Activated CD4-positive, alpha-beta memory T cell treated with anti-CD3 and anti-CD28 coated beads for 36 hours (primary cell): ENCODE data around the gene LRRC8D. TPM values are rescaled to one million over a fixed set of nuclear protein-coding genes. Genes with fewer than 3 reads are reported as not detected.

ENCODE experiments used
- CTCF ChIA-PET: fragments of 350-600 bp; sonication (Branson Sonifier 250); formaldehyde crosslinking; loops from one replicate; lab custom pipeline; 2021; ENCODE audit warnings: antibody characterized with exemption, inconsistent platforms; lab: Charles Lee
- POLR2A ChIA-PET: fragments of 350-600 bp; sonication (Branson Sonifier 250); formaldehyde crosslinking; loops from one replicate; lab custom pipeline; 2021; ENCODE audit warnings: antibody characterized with exemption; lab: Charles Lee
- DNase-seq: peaks from one replicate; pipeline ENCODE4 v3.0.0-alpha.2; 2020
- H3K27ac Mint-ChIP-seq: one replicate; pipeline ENCODE4 v1.8.0; 2021; ENCODE audit warnings: mixed read lengths
- H3K27me3 Mint-ChIP-seq: one replicate; pipeline ENCODE4 v1.8.0; 2021; ENCODE audit warnings: mixed read lengths
- H3K36me3 Mint-ChIP-seq: one replicate; pipeline ENCODE4 v1.8.0; 2021; ENCODE audit warnings: mixed read lengths
- H3K4me1 Mint-ChIP-seq: one replicate; pipeline ENCODE4 v1.8.0; 2021; ENCODE audit warnings: low read depth, mixed read lengths
- H3K4me3 Mint-ChIP-seq: one replicate; pipeline ENCODE4 v1.8.0; 2021; ENCODE audit warnings: mild to moderate bottlenecking, mixed read lengths
- H3K9me3 Mint-ChIP-seq: one replicate; pipeline ENCODE4 v1.8.0; 2021; ENCODE audit warnings: mixed read lengths
- intact Hi-C: fragments of 100-400 bp; cut with micrococcal nuclease; formaldehyde crosslinking; loops from one replicate; pipeline ENCODE4 v1.15.1; 2023
- total RNA-seq, 2 experiments: library from RNA; stranded (reverse); gene quantifications; one replicate each; pipeline ENCODE4 v1.2.3, GENCODE V29; 2021

Gene LRRC8D
- total RNA-seq, 2 experiments from 2014 or later: 17.7 to 19.4 TPM

GRCh38 chr1:89854140-89854539 lies 33.3 kb downstream of the LRRC8D start:
- POLR2A ChIA-PET: interaction anchor here (0.5 to 0.6 kb wide), 2 partner anchors 11 to 1168 kb away, joined by 3 read pairs; no protein-coding TSS in a partner anchor
- Mint-ChIP-seq H3K36me3 (peaks cover 4% of the 10 kb centered on the region), H3K4me3 (no peak overlapping the region), H3K4me1 (peaks cover 23% of the 10 kb centered on the region), H3K27me3 (no peaks in the 10 kb centered on the region), H3K27ac (no peak overlapping the region), H3K9me3 (no peaks in the 10 kb centered on the region)
- CTCF ChIA-PET: interaction anchor here (1.0 kb wide), 2 partner anchors 11 to 91 kb away, joined by 3 to 6 read pairs; no protein-coding TSS in a partner anchor
- intact Hi-C loops: no loop called here
- no peak for DNase-seq

DNA sequence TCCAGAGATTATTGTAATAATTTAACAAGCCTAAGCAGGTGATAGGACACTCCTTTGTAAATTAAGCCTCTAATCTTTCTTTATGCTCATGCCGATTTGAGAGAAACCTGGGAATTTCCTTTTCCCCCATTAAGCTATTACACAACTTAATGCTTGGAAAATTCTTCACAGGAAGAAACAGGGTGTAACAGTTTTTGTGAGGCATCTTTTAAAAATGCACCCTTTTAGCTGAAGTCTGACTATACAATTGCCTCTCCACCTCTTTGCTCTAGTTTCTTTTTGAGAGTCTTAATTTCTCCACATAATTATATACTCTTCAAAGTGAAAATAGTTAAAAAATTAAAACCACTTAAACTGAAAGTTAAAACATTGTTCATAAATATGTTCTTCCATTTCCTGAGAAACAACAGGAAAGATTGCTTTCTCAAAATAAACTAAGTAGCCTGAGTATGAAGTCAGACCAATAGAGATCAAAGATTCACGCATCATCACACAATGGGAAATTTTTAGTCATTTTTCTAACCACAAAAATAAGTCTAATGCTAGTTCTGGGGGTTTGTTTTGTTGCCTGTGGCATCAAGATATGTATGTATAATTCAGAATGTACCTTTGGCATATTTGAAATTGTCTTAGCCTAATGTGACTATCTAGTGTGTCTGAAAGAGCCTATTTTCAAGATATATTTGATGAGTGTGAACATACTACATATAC lies 34.7 kb downstream of the LRRC8D start:
- Mint-ChIP-seq H3K27me3 (no peaks in the 10 kb centered on the region), H3K4me3 (no peak overlapping the region), H3K27ac (no peak overlapping the region), H3K9me3 (no peaks in the 10 kb centered on the region), H3K4me1 (peaks cover 18% of the 10 kb centered on the region), H3K36me3 (peaks cover 2% of the 10 kb centered on the region)
- no peak for DNase-seq
- intact Hi-C loops: loop anchor here (1.0 to 5.0 kb wide), 7 partner anchors 9 to 253 kb away; no protein-coding TSS in a partner anchor
- ChIA-PET CTCF (interaction anchor here (0.9 to 1.8 kb wide), 3 partner anchors 12 to 146 kb away, joined by 3 to 9 read pairs (median 3); no protein-coding TSS in a partner anchor), POLR2A (interaction anchor here (0.7 kb wide), 1 partner anchor 874 kb away, joined by 3 read pairs; no protein-coding TSS in a partner anchor)

DNA sequence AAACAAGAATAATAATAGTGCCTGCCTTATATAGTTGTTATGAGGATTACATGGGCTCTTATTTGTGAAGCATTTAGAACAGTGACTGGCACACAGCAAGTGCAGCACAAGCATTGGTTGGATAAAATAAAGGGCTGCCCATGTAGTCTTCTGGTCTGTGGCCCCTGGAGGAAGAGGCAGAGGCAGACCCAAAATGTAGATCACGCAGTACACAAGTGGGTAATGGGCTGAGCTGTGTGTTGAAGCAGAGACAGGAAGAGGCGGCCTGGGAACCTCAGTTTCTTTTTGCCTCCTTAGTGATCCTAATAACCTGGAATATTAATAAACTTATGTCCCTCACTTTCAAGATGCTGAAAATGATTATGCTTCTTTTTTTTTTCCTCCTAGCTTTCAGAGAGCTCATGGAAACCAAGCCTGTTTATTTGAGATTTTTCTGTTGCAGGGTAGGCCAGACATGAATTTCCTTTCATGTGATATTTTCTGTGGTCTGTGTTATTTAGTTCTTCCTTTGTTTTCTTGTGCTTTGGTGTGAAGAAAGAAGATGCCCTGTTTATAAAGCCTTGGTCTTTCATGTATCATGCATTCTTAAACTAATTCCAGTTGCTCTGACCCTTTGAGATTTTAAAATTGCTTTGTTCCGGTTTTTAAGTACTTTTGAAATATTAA lies 42.5 kb downstream of the LRRC8D start:
- Mint-ChIP-seq H3K9me3 (no peaks in the 10 kb centered on the region), H3K27me3 (no peaks in the 10 kb centered on the region), H3K36me3 (peaks cover 10% of the 10 kb centered on the region), H3K4me3 (no peak overlapping the region), H3K27ac (peak overlapping the region; percentile 71), H3K4me1 (peaks cover 61% of the 10 kb centered on the region)
- ChIA-PET CTCF (no interaction called here), POLR2A (interaction anchor here (1.4 kb wide), 1 partner anchor 20 kb away, joined by 8 read pairs; no protein-coding TSS in a partner anchor)
- intact Hi-C loops: no loop called here
- no peak for DNase-seq

GRCh38 chr1:89865498-89866382 lies 44.9 kb downstream of the LRRC8D start:
- peaks cover 25% of the 10 kb centered on the region for H3K36me3 Mint-ChIP-seq
- no peaks in the 10 kb centered on the region for H3K9me3 Mint-ChIP-seq
- no peaks in the 10 kb centered on the region for H3K27me3 Mint-ChIP-seq
- H3K27ac Mint-ChIP-seq: no peak overlapping the region
- POLR2A ChIA-PET: no interaction called here
- CTCF ChIA-PET: no interaction called here
- DNase-seq: no peak
- H3K4me1 Mint-ChIP-seq: peaks cover 67% of the 10 kb centered on the region
- intact Hi-C loops: no loop called here
- no peak overlapping the region for H3K4me3 Mint-ChIP-seq

DNA sequence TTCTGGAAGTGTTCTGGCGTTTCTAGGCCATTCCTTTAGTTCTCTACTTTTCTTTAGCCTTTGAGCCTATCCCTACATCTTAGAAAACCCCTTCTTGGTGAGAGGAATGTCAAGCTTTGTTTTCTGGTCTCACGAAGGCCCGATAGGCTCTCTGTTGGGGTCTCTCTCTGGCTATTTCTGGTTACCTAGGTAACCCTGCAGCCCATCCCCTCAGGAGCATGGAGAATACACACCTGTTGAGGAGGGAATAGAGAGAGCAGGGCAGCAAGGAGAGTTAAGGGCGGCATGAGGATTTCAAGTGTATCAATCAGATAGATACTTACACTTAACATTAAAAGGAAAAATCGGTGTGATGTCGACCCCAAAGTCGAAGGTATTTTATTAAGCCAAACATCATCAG lies 45.7 kb downstream of the LRRC8D start:
- H3K4me3 Mint-ChIP-seq: no peak overlapping the region
- DNase-seq: no peak
- no peaks in the 10 kb centered on the region for H3K27me3 Mint-ChIP-seq
- ChIA-PET CTCF (no interaction called here), POLR2A (no interaction called here)
- peaks cover 66% of the 10 kb centered on the region for H3K4me1 Mint-ChIP-seq
- intact Hi-C loops: no loop called here
- peaks cover 29% of the 10 kb centered on the region for H3K36me3 Mint-ChIP-seq
- no peaks in the 10 kb centered on the region for H3K9me3 Mint-ChIP-seq
- H3K27ac Mint-ChIP-seq: no peak overlapping the region

DNA sequence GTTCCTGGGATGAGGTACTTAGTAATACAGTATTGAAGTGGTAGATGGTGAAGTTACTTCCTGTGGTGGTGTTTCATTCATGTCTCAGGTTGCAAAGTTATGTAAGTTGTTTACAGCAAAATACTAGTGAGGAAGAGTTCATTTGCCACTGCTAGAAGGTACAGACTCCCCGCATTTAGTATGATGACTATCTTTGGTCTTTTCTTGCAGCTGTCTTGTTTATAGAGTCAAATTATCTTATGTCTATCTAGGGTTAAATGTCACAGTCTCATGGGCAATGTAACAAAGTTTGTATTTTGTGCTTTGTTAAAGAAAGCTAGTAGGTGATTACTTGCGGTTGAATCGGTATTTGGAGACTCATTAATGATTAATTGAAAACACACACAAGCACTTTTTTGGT lies 50.2 kb downstream of the LRRC8D start:
- no peak for DNase-seq
- ChIA-PET POLR2A (interaction anchor here (0.7 kb wide), 1 partner anchor 10 kb away, joined by 3 read pairs; no protein-coding TSS in a partner anchor), CTCF (interaction anchor here (1.4 to 2.1 kb wide), 2 partner anchors 9 to 28 kb away, joined by 3 to 7 read pairs; no protein-coding TSS in a partner anchor)
- Mint-ChIP-seq H3K4me3 (no peak overlapping the region), H3K4me1 (peaks cover 46% of the 10 kb centered on the region), H3K9me3 (no peaks in the 10 kb centered on the region), H3K36me3 (peaks cover 24% of the 10 kb centered on the region), H3K27ac (peak overlapping the region; percentile 13), H3K27me3 (no peaks in the 10 kb centered on the region)
- intact Hi-C loops: no loop called here

DNA sequence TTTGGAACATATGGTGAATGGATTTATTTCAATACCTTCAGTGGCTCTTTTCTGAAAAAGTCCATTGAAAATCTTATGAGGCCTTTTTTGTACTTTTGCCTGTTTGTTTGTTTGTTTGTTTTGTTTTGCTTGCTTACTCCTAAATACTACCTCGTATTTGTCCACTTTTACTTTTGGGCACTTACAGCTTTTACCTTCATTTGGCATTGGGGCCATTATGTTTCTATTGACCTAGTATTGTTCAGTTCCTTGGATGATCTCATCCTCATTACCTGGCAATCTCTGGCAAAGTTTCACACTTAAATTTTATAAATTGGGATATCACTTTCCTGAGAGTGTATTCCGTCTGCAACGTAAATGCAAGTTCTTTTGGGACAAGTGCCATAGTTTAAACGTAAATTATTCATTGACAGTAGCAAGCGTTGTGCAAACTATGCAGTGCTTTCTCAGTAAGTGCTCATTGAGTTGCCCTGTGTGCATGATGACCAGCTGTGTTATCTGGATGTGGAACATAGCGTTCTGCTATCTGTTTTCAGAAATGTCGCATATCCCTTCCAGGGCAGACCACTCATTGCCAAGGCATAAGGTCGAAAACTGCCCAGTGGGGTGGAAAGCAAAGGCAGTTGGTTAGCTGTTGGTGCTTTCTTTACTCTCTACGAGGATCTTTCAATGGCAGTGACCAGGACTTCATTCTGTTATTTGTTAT lies 51.1 kb downstream of the LRRC8D start:
- POLR2A ChIA-PET: no interaction called here
- Mint-ChIP-seq H3K4me3 (no peak overlapping the region), H3K27me3 (no peaks in the 10 kb centered on the region), H3K27ac (no peak overlapping the region), H3K4me1 (peaks cover 44% of the 10 kb centered on the region), H3K9me3 (no peaks in the 10 kb centered on the region), H3K36me3 (peaks cover 28% of the 10 kb centered on the region)
- CTCF ChIA-PET: interaction anchor here (1.5 to 2.1 kb wide), 2 partner anchors 24 to 29 kb away, joined by 3 to 7 read pairs; no protein-coding TSS in a partner anchor
- intact Hi-C loops: no loop called here
- no peak for DNase-seq

GRCh38 chr1:89872567-89872966 lies 51.7 kb downstream of the LRRC8D start:
- no peak overlapping the region for H3K4me3 Mint-ChIP-seq
- H3K36me3 Mint-ChIP-seq: peaks cover 28% of the 10 kb centered on the region
- ChIA-PET POLR2A (no interaction called here), CTCF (interaction anchor here (1.5 to 2.1 kb wide), 2 partner anchors 25 to 30 kb away, joined by 3 to 7 read pairs; no protein-coding TSS in a partner anchor)
- no peak for DNase-seq
- intact Hi-C loops: no loop called here
- H3K4me1 Mint-ChIP-seq: peaks cover 40% of the 10 kb centered on the region
- no peaks in the 10 kb centered on the region for H3K9me3 Mint-ChIP-seq
- H3K27me3 Mint-ChIP-seq: no peaks in the 10 kb centered on the region
- H3K27ac Mint-ChIP-seq: no peak overlapping the region

DNA sequence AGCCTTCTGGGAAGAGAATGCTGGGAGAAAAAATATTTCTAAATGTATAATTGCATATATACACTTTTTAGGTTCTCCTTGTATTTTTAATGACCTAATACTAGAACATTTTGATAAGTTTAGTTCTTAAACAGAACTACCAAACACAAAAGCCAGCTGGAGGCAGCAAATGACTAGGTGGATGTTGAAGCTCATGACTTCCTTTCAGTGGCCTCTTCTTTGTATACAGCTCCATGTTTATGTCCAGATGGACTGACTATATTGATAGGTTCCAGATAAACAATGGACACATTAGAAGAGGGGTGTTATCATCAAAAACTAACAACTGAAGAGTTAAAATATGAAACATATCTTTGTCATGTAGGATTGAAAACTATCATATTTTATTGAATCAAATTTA lies 52.5 kb downstream of the LRRC8D start:
- no peaks in the 10 kb centered on the region for H3K27me3 Mint-ChIP-seq
- no peaks in the 10 kb centered on the region for H3K9me3 Mint-ChIP-seq
- peaks cover 25% of the 10 kb centered on the region for H3K36me3 Mint-ChIP-seq
- DNase-seq: no peak
- H3K4me3 Mint-ChIP-seq: no peak overlapping the region
- no peak overlapping the region for H3K27ac Mint-ChIP-seq
- POLR2A ChIA-PET: interaction anchor here (0.6 kb wide), 1 partner anchor 239 kb away, joined by 3 read pairs; no protein-coding TSS in a partner anchor
- H3K4me1 Mint-ChIP-seq: peaks cover 47% of the 10 kb centered on the region
- CTCF ChIA-PET: interaction anchor here (0.8 to 1.5 kb wide), 2 partner anchors 26 to 30 kb away, joined by 3 read pairs; no protein-coding TSS in a partner anchor
- intact Hi-C loops: no loop called here

- Mint-ChIP-seq H3K4me3 (no peak overlapping the region), H3K9me3 (no peaks in the 10 kb centered on the region), H3K36me3 (peaks cover 22% of the 10 kb centered on the region), H3K27me3 (no peaks in the 10 kb centered on the region), H3K27ac (no peak overlapping the region), H3K4me1 (peaks cover 49% of the 10 kb centered on the region)
- ChIA-PET CTCF (interaction anchor here (0.8 kb wide), 1 partner anchor 31 kb away, joined by 3 read pairs; no protein-coding TSS in a partner anchor), POLR2A (no interaction called here)
- intact Hi-C loops: no loop called here
- no peak for DNase-seq
These were observed 52.9 kb downstream of the LRRC8D start for GRCh38 chr1:89873770-89874169.

- ChIA-PET POLR2A (no interaction called here), CTCF (interaction anchor here (0.6 to 1.3 kb wide), 2 partner anchors 15 to 1221 kb away, joined by 3 read pairs; no protein-coding TSS in a partner anchor)
- Mint-ChIP-seq H3K36me3 (peaks cover 25% of the 10 kb centered on the region), H3K4me1 (peaks cover 42% of the 10 kb centered on the region), H3K27me3 (no peaks in the 10 kb centered on the region), H3K27ac (no peak overlapping the region), H3K9me3 (peaks cover 5% of the 10 kb centered on the region), H3K4me3 (no peak overlapping the region)
- intact Hi-C loops: no loop called here
- DNase-seq: no peak
These were observed 55.6 kb downstream of the LRRC8D start for GRCh38 chr1:89876463-89876862.
